Uterus (tissue), 2 donors: ENCODE data around the gene TAL1.

ENCODE experiments used
- POLR2A ChIP-seq, 2 donors: fragments of 450-650 bp; IDR thresholded peaks; one replicate each; pipeline ENCODE4 v1.6.1; 2016; ENCODE audit warnings: antibody characterized with exemption in 2 of 2, mild to moderate bottlenecking in 1 of 2, moderate library complexity in 1 of 2
- TF ChIP-seq, protein P1 (sequence below), 4 experiments: fragments of 200-600 bp in 2 of 4; fragments of 450-650 bp in 2 of 4; sonication (generic) in 2 of 4; IDR thresholded peaks; one replicate each; pipeline ENCODE4 v1.5.1; 2016 to 2019; ENCODE audit warnings: antibody characterized with exemption in 4 of 4, mild to moderate bottlenecking in 2 of 4, moderate library complexity in 1 of 4

DNA sequence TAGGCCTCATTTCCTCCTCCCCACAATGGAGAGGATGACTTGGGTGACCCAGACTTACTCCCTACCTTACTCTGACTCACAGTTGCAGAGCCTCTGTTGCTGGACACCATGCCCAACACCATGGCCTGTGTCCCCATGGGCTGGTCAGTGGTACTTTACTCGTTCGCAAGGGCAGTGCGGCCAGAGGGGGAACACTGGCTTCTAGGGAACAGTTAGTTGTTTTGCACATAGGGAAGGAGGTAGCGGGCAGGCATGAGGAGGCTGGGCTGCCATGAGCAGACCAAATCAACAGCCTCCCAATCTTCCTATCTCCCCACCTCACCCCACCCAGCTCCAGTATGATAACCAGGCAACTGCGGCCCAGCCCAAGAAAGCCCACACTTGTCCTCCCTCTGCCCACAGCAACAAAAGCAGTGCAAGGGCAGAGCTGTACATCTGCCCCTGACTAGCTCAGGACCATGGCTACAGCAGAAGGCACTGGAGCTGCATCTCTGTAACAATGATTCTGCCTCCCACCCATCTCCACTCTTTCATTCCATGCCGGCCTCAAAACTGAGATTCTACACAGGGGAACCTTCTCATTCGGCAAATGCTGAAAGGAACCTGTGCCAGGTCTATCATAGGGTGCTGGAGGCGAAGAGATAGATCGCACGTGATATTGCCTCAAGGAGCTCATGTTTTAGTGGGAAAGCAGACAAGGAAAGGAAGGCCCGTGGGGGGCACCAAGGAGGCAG, 18.6 kb downstream of the TAL1 start:
- TF ChIP-seq POLR2A (IDR thresholded peaks at IDR 0.05), result no peak
- TF ChIP-seq, protein P1, sequence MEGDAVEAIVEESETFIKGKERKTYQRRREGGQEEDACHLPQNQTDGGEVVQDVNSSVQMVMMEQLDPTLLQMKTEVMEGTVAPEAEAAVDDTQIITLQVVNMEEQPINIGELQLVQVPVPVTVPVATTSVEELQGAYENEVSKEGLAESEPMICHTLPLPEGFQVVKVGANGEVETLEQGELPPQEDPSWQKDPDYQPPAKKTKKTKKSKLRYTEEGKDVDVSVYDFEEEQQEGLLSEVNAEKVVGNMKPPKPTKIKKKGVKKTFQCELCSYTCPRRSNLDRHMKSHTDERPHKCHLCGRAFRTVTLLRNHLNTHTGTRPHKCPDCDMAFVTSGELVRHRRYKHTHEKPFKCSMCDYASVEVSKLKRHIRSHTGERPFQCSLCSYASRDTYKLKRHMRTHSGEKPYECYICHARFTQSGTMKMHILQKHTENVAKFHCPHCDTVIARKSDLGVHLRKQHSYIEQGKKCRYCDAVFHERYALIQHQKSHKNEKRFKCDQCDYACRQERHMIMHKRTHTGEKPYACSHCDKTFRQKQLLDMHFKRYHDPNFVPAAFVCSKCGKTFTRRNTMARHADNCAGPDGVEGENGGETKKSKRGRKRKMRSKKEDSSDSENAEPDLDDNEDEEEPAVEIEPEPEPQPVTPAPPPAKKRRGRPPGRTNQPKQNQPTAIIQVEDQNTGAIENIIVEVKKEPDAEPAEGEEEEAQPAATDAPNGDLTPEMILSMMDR (IDR thresholded peaks at IDR 0.05), result no peak
